Stomach (tissue), 9 donors: Measurements from ENCODE around the gene EVC2. TPM values are rescaled to one million over a fixed set of nuclear protein-coding genes. Genes with fewer than 3 reads are reported as not detected.

Source experiments
- DNase-seq, 2 donors: peaks; one replicate each; pipeline versions ENCODE4 v3.0.0 to v3.0.0-alpha.2; 2013 to 2019
- H3K27ac ChIP-seq, 5 donors: fragments of 200-600 bp in 4 of 5; sonication (generic) in 4 of 5; one replicate each; pipeline ENCODE4 v1.5.1; 2013 to 2019; ENCODE audit warnings: mild to moderate bottlenecking in 1 of 5, moderate library complexity in 1 of 5
- H3K27me3 ChIP-seq, 3 donors: fragments of 200-600 bp; sonication (generic); one replicate each; pipeline ENCODE4 v1.5.1; 2017 to 2019; ENCODE audit warnings: mixed run types in 1 of 3
- H3K36me3 ChIP-seq, 4 donors: fragments of 200-600 bp; sonication (generic); 1 replicate in 3 of 4; 2 replicates in 1 of 4; pipeline ENCODE4 v1.5.1; 2016 to 2019
- H3K4me1 ChIP-seq, 4 donors: fragments of 200-600 bp; sonication (generic); one replicate each; pipeline ENCODE4 v1.5.1; 2016 to 2019
- H3K4me3 ChIP-seq, 4 donors: fragments of 200-600 bp; sonication (generic) in 3 of 4; one replicate each; pipeline ENCODE4 v1.5.1; 2016 to 2019; ENCODE audit warnings: mild to moderate bottlenecking in 1 of 4
- H3K9me3 ChIP-seq, 4 donors: fragments of 200-600 bp; sonication (generic); one replicate each; pipeline ENCODE4 v1.5.1; 2016 to 2019
- EP300 ChIP-seq: sonication (generic); formaldehyde crosslinking; IDR thresholded peaks from one replicate; pipeline ENCODE4 v1.6.1; 2017; ENCODE audit warnings: antibody characterized with exemption
- POLR2A ChIP-seq, 4 donors: fragments of 450-650 bp; IDR thresholded peaks; one replicate each; pipeline ENCODE4 v1.6.1; 2016; ENCODE audit warnings: antibody characterized with exemption in 4 of 4, control low read depth in 2 of 4, mild to moderate bottlenecking in 1 of 4, moderate library complexity in 1 of 4
- POLR2AphosphoS5 ChIP-seq, 3 donors: sonication (generic); formaldehyde crosslinking; IDR thresholded peaks; one replicate each; pipeline ENCODE4 v1.6.1; 2016; ENCODE audit warnings: antibody characterized with exemption in 3 of 3
- WGBS, 5 donors: extraction: QIAGEN DNeasy Blood & Tissue Kit in 3 of 5; methylation state at CpG; one replicate each; pipeline versions ENCODE4 v1.1.5 to v1.1.7; 2013 to 2018; 5-methylcytosine and 5-hydroxymethylcytosine counted together
- intact Hi-C: fragments of 100-400 bp; cut with DNase I; formaldehyde crosslinking; loops from one replicate; pipeline ENCODE4 v1.15.1; 2023; ENCODE audit warnings: low total_unique reads
- polyA plus RNA-seq, 3 donors: library from polyadenylated mRNA; stranded (reverse); fragments of 200-250 nt; gene quantifications; one replicate each; pipeline ENCODE4 v1.2.3, GENCODE V29; 2013
- total RNA-seq, 5 donors: library from RNA; depleted of rRNA; stranded (reverse); fragments of >200 nt; gene quantifications; one replicate each; pipeline versions ENCODE4 v1.1.0 to v1.2.3, GENCODE V29; 2014 to 2016
- TF ChIP-seq, protein P1 (sequence below), 7 experiments: fragments of 450-650 bp in 4 of 7; fragments of 200-600 bp in 3 of 7; sonication (generic) in 3 of 7; IDR thresholded peaks; one replicate each; pipeline ENCODE4 v1.5.1; 2016 to 2019; ENCODE audit warnings: antibody characterized with exemption in 7 of 7, control low read depth in 2 of 7, mild to moderate bottlenecking in 1 of 7
- donor health status: healthy with polysubstance abuse.
- donor health status: Bipolar disorder and iron deficiency.
- donor health status: healthy.

The EVC2 gene
- total and polyA plus RNA-seq, 8 donors: 0.76 to 11.7 (median 4.9) TPM

DNA sequence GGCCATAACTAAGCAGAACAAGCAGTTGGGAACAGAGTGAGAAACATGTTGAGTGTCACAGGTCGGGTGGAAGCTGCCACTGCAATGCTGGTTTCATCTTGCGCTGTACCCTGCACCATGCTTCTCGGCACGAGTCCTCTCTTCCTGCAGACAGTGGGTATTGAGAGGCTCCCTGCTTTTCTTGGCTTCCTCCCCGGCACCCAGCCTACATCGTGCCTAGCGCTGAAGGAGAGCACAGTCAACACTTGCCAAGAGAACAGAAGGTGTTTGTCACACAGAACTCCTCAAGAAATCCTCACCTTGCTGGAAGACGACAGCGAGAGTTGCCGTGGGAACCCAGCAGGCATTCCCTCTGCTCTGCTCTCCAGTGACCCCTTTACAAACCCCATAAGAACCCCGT lies 53.6 kb downstream of the EVC2 start:
- Histone ChIP-seq H3K4me1 (no peaks in the 10 kb centered on the region), H3K27me3 (no peaks in the 10 kb centered on the region), H3K36me3 (peaks cover 13 to 56% (median 42%) of the 10 kb centered on the region in 4 donors), H3K9me3 (no peaks in the 10 kb centered on the region), H3K4me3 (no peak overlapping the region), H3K27ac (no peak overlapping the region)
- TF ChIP-seq POLR2A (IDR thresholded peaks at IDR 0.05): no peak
- no peak for TF ChIP-seq EP300
- TF ChIP-seq, protein P1, sequence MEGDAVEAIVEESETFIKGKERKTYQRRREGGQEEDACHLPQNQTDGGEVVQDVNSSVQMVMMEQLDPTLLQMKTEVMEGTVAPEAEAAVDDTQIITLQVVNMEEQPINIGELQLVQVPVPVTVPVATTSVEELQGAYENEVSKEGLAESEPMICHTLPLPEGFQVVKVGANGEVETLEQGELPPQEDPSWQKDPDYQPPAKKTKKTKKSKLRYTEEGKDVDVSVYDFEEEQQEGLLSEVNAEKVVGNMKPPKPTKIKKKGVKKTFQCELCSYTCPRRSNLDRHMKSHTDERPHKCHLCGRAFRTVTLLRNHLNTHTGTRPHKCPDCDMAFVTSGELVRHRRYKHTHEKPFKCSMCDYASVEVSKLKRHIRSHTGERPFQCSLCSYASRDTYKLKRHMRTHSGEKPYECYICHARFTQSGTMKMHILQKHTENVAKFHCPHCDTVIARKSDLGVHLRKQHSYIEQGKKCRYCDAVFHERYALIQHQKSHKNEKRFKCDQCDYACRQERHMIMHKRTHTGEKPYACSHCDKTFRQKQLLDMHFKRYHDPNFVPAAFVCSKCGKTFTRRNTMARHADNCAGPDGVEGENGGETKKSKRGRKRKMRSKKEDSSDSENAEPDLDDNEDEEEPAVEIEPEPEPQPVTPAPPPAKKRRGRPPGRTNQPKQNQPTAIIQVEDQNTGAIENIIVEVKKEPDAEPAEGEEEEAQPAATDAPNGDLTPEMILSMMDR (IDR thresholded peaks at IDR 0.05): no peak
- no peak for TF ChIP-seq POLR2AphosphoS5 (IDR thresholded peaks at IDR 0.05)
- WGBS, 5 donors: 85 to 88% (median 87%) methylated on average over 11 of the region's 11 CpGs
- no peak for DNase-seq
- intact Hi-C loops: no loop called here

DNA sequence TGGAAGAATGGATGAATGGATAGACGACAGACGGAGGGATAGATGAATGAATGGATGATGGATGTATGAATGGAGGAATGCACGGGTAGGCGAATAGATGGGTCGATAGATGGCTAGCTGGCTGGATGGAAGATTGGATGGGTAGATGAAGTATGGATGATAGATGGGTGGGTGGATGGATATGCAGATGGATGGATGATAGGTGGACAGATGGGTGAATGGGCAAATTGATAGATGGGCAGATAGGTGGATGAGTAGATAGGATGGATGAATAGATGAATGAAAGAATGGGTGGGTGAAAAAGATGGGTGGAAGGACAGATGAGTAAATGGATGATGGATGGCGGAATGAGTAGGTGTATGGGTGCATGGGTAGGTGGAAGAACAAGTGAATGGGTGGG lies 57.3 kb downstream of the EVC2 start:
- Histone ChIP-seq H3K9me3 (no peaks in the 10 kb centered on the region), H3K36me3 (peaks cover 13 to 59% (median 39%) of the 10 kb centered on the region in 4 donors), H3K4me1 (no peaks in the 10 kb centered on the region), H3K27me3 (no peaks in the 10 kb centered on the region), H3K27ac (no peak overlapping the region), H3K4me3 (no peak overlapping the region)
- TF ChIP-seq POLR2A (IDR thresholded peaks at IDR 0.05) (no peak), POLR2AphosphoS5 (IDR thresholded peaks at IDR 0.05) (no peak), EP300 (no peak)
- TF ChIP-seq, protein P1 (IDR thresholded peaks at IDR 0.05): no peak
- no peak for DNase-seq
- intact Hi-C loops: no loop called here
- WGBS, 5 donors: 89 to 97% (median 95%) methylated on average over 6 of the region's 6 CpGs

DNA sequence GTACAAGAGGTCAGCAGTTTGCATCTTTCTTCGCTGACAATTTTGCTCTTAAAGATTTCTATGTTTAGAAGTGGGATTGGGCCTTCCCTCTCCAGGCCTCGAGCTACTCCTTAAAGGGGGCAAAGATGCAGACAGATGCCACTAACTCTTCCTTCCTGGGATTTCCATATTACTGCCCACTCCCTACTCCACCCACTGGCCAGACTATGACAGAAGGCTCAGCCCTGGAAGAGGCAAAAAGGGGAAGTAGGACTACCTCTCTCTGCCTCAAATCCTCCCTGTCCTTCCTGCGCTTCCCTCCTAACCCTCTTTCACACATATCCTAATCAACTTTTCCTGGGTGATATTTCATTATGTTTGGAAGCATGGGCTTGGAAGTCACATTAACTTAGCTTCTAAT lies 58.3 kb downstream of the EVC2 start:
- H3K4me3 ChIP-seq: no peak overlapping the region
- peaks cover 13 to 65% (median 34%) of the 10 kb centered on the region in 4 donors for H3K36me3 ChIP-seq
- intact Hi-C loops: no loop called here
- no peaks in the 10 kb centered on the region for H3K27me3 ChIP-seq
- no peaks in the 10 kb centered on the region for H3K9me3 ChIP-seq
- DNase-seq: no peak
- TF ChIP-seq EP300: no peak
- TF ChIP-seq, protein P1 (IDR thresholded peaks at IDR 0.05): no peak
- no peak for TF ChIP-seq POLR2AphosphoS5 (IDR thresholded peaks at IDR 0.05)
- TF ChIP-seq POLR2A (IDR thresholded peaks at IDR 0.05): no peak
- no peak overlapping the region for H3K27ac ChIP-seq
- WGBS, 5 donors: 85 to 94% (median 88%) methylated on average over 3 of the region's 3 CpGs
- no peaks in the 10 kb centered on the region for H3K4me1 ChIP-seq

DNA sequence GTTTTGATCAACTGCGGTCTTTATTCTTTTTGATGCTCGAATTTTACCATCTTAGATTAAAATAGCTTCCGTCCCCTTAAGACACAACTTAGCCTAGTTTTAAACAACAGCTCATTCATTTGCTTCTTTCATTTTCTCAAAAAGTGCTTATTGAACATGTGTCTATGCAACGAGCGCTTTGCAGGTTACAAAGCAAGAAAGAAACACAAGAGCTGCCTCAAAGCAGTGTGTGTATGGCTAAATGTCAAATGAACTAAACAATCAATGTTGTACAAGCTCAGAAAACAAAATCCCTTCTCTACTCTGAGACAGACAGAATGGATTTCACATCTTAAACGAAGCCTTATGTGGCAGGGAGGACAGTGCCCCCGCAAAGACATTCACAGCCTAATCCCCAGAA lies 61.0 kb downstream of the EVC2 start:
- intact Hi-C loops: no loop called here

More for the DNA sequence above, 61.0 kb downstream of the EVC2 start:
- TF ChIP-seq POLR2AphosphoS5 (IDR thresholded peaks at IDR 0.05): no peak
- TF ChIP-seq EP300: no peak
- TF ChIP-seq, protein P1 (IDR thresholded peaks at IDR 0.05): no peak
- TF ChIP-seq POLR2A (IDR thresholded peaks at IDR 0.05): no peak
- Histone ChIP-seq H3K27me3 (no peaks in the 10 kb centered on the region), H3K9me3 (no peaks in the 10 kb centered on the region), H3K4me3 (no peak overlapping the region), H3K36me3 (peaks cover 0 to 40% (median 11%) of the 10 kb centered on the region in 4 donors), H3K4me1 (no peaks in the 10 kb centered on the region), H3K27ac (no peak overlapping the region)
- WGBS, 5 donors: 82 to 90% (median 87%) methylated on average over 7 of the region's 7 CpGs
- DNase-seq: no peak
